22Rv1 (cell line): ENCODE data around the gene OR10H4.
"Not testable (repeated sequence)": the region's sequence is repeated elsewhere in the genome, so short reads cannot be mapped to it uniquely, and the experiment has no call there.

Experiments used
- H3K27ac ChIP-seq: fragments of 450-650 bp; 2 replicates; pipeline ENCODE4 v1.5.1; 2017
- ZFX ChIP-seq: fragments of 450-650 bp; IDR thresholded peaks from 2 replicates; pipeline ENCODE4 v1.6.1; 2017; ENCODE audit warnings: antibody characterized with exemption, borderline replicate concordance
- TF ChIP-seq, protein P1 (sequence below): fragments of 450-650 bp; IDR thresholded peaks from 2 replicates; pipeline ENCODE4 v1.5.1; 2017; ENCODE audit warnings: mild to moderate bottlenecking

The OR10H4 gene

DNA sequence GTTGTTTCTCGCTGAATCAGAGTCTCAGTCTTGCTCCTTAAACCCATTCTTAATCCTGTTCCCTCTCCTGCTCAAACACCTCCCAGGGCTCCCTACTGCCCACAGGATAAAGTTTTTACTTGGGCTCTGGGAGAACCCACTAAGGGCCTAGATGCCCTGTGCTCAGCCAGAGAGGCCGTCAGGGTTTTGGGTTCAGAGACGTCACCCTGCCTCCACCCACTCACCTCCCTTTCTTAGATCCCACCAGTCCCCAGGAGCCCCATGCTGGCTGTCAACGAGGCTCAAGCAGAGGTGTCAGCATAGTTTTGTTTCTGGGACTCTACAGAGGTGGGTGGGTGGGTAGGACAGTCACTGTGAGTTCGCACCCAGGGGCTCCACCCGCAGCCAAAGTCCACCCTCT, 35.4 kb upstream of the OR10H4 start:
- TF ChIP-seq, protein P1, sequence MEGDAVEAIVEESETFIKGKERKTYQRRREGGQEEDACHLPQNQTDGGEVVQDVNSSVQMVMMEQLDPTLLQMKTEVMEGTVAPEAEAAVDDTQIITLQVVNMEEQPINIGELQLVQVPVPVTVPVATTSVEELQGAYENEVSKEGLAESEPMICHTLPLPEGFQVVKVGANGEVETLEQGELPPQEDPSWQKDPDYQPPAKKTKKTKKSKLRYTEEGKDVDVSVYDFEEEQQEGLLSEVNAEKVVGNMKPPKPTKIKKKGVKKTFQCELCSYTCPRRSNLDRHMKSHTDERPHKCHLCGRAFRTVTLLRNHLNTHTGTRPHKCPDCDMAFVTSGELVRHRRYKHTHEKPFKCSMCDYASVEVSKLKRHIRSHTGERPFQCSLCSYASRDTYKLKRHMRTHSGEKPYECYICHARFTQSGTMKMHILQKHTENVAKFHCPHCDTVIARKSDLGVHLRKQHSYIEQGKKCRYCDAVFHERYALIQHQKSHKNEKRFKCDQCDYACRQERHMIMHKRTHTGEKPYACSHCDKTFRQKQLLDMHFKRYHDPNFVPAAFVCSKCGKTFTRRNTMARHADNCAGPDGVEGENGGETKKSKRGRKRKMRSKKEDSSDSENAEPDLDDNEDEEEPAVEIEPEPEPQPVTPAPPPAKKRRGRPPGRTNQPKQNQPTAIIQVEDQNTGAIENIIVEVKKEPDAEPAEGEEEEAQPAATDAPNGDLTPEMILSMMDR, result no peak
- no peak overlapping the region for H3K27ac ChIP-seq

DNA sequence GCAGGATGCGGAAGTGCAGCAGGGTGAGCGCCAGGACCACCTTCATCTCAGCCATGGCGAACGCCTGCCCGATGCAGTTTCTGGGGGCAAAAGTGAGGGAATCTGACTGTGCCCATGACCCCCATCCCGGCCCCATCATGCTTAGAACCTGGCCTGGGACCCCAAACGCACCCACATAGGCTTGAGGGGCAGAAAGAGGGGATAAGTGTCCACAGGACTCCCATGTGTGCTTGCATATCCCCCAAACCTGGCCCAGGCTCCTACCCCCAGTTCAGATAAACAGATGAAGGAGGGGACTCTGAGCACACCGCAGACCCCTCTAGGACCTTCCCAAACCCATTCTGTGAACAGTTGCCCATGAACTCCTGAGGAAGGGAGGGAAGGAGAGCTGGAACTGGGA, 35.0 kb upstream of the OR10H4 start:
- TF ChIP-seq ZFX, result no peak
- no peak overlapping the region for H3K27ac ChIP-seq

DNA sequence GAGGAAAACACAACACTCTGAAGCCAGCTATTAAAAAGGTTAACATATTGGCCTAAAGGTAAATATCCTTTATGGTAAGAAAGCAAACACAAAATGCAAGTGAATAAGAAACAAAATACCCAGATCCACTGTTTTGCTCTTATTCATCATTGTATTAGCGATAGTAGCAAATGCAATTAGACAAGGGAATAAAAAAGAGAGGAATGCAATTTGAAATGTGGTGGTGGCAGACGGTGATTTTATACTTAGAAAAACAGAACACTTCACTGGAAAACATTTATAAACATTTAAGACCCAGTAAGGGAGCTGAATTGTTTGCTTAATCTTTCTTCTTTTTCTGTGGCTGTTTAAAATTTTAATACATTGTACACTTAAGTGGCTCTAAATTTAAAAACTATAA, 33.7 kb upstream of the OR10H4 start:
- TF ChIP-seq ZFX, result no peak
- TF ChIP-seq, protein P1, result no peak
- no peak overlapping the region for H3K27ac ChIP-seq

DNA sequence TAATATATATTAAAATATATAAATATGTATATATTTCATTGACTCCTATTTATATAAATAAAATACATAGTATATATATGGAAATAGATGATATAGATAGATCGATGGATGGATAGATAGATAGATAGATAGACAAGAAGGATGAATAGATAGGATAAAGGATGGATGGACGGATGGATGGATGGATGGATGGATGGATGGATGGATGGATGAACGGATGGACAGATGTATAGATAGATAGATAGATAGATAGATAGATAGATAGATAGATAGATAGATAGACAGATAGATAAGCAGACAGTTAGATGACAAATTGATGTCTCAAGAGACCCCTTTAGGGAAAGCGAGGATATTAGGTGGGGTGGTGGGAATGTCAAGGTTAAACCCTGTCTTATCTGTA, 29.6 kb upstream of the OR10H4 start:
- H3K27ac ChIP-seq, result no peak overlapping the region
- TF ChIP-seq, protein P1, result no peak
- no peak for TF ChIP-seq ZFX

DNA sequence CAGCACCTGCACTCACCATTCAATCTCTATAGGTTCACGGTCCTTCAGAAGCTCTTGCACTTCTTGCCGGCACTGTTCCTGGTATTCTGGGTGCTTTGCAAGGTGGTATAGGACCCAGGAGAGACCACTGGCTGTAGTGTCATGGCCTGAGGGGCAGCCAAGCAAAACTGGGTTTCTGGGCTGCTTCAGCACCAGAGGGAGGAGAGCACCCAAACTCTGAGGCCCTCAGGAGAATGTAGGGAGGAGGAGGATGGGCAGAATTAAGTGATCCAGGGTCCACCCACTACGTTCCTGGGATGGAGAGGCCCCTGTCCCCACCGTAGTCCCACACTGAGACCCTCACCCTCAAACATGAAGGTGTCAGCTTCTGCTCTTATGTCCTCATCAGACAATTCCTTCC, 26.8 kb upstream of the OR10H4 start:
- TF ChIP-seq ZFX, result no peak
- H3K27ac ChIP-seq, result no peak overlapping the region

DNA sequence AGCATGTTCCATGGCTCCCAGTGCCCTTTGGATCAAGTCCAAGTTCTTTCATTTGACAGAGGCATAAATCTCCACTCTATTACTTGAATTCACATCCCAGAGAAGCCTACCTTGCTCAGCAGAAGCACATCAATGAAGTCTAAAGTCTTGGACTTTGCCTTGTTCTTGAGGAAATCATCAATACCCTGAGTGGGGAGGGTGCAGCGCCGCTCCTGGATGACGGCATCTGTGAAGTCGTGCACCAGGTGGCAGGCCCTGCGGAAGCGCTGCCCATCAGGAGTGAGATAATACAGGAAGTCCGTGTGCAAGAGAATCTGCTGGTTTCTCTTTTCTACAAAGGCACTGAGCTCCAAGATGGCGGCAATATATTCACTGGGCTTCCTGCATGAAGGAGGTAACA, 25.1 kb upstream of the OR10H4 start:
- TF ChIP-seq, protein P1, result no peak
- TF ChIP-seq ZFX, result no peak
- H3K27ac ChIP-seq, result no peak overlapping the region

DNA sequence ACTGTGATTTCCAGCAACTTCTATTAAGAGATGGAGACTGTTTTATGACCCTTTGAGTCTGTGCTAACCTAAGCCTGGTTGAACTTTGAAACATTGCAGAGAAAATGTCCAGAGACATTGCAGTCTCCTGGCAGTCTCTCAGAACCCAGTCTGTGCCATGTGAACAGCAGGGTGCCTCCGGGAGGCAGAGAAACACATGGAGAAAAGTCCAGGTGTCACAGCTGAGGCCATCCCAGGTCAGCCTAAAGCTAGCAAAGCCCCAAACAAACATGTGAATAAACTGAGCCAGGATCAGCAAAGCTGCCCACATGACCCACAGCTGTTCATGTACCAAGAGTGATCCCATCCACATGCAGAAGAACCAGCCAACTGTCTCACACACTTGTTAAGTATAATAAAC, 22.3 kb upstream of the OR10H4 start:
- no peak overlapping the region for H3K27ac ChIP-seq
- TF ChIP-seq, protein P1, result no peak

DNA sequence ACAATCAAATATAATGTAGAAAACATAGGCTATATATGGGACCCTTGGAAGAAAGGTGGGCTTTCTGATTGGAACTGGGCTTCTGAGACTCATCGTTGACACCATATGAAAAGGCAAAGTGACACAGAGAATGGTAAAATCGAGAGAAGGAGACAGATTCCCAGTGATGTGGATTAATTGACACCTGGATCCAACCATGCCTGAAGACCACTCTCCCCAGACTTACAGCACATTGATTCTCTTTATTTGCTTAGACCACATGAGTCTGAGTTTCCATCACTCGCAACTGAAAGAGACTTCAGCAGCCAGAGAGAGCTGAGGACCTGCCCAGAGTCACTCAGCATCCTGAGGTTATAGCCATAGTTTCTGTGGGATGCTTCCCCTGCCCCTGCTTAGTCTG, 20.5 kb upstream of the OR10H4 start:
- no peak overlapping the region for H3K27ac ChIP-seq

DNA sequence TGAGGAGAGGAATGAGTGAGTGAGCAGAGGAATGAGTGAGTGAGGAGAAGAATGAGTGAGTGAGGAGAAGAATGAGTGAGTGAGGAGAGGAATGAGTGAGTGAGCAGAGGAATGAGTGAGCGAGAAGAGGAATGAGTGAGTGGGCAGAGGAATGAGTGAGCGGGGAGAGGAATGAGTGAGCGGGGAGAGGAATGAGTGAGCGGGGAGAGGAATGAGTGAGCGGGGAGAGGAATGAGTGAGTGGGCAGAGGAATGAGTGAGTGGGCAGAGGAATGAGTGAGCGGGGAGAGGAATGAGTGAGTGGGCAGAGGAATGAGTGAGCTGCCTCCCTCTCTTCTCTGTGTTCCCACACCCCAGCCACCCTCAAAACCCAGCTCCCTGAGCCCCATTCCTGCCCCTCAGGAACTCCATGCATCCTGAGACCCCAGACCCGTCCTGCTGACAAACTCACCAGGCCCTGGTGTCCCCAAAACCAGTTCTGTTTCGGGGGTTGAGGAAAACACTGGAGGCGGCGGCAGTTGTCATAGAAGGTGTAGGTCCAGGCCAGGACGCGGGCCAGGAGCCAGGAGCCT, 15.0 kb upstream of the OR10H4 start:
- H3K27ac ChIP-seq, result not testable (repeated sequence)

More for the DNA sequence above, 20.5 kb upstream of the OR10H4 start:
- no peak for TF ChIP-seq ZFX
- TF ChIP-seq, protein P1, result no peak
